WTC11 (cell line): ENCODE results near the gene ARMC9.

Experiments
- CTCF ChIP-seq: fragments of 200-600 bp; IDR thresholded peaks from 2 replicates; pipeline ENCODE4 v1.8.0; 2022; ENCODE audit warnings: antibody characterized with exemption
- ETV6 ChIP-seq: sonication (generic); formaldehyde crosslinking; IDR thresholded peaks from 2 replicates; pipeline ENCODE4 v1.8.1; 2022; ENCODE audit warnings: mild to moderate bottlenecking, missing genetic modification reagents
- FOXJ3 ChIP-seq: sonication (generic); formaldehyde crosslinking; IDR thresholded peaks from 2 replicates; pipeline ENCODE4 v1.9.0; 2021; ENCODE audit warnings: missing genetic modification reagents, mild to moderate bottlenecking, borderline replicate concordance
- HMGA2 ChIP-seq: fragments of 250-450 bp; sonication (Bioruptor Pico); IDR thresholded peaks from 2 replicates; pipeline ENCODE4 v1.4.0; 2021; ENCODE audit warnings: mild to moderate bottlenecking, moderate library complexity
- TF ChIP-seq, protein P1 (sequence below): sonication (generic); formaldehyde crosslinking; conservative IDR thresholded peaks from 2 replicates; pipeline ENCODE4 v1.8.1; 2023; ENCODE audit warnings: mild to moderate bottlenecking, low read depth, missing genetic modification reagents, moderate library complexity
- TF ChIP-seq, protein P2 (sequence below): sonication (generic); formaldehyde crosslinking; IDR thresholded peaks from 2 replicates; pipeline ENCODE4 v1.8.0; 2023; ENCODE audit warnings: missing genetic modification reagents, mild to moderate bottlenecking, borderline replicate concordance
- TF ChIP-seq, protein P3 (sequence below): sonication (generic); formaldehyde crosslinking; conservative IDR thresholded peaks from 2 replicates; pipeline ENCODE4 v1.8.1; 2022; ENCODE audit warnings: mild to moderate bottlenecking, missing genetic modification reagents

GRCh38 chr2:231317579-231317978 lies 119.1 kb downstream of the ARMC9 start:
- TF ChIP-seq, protein P1, sequence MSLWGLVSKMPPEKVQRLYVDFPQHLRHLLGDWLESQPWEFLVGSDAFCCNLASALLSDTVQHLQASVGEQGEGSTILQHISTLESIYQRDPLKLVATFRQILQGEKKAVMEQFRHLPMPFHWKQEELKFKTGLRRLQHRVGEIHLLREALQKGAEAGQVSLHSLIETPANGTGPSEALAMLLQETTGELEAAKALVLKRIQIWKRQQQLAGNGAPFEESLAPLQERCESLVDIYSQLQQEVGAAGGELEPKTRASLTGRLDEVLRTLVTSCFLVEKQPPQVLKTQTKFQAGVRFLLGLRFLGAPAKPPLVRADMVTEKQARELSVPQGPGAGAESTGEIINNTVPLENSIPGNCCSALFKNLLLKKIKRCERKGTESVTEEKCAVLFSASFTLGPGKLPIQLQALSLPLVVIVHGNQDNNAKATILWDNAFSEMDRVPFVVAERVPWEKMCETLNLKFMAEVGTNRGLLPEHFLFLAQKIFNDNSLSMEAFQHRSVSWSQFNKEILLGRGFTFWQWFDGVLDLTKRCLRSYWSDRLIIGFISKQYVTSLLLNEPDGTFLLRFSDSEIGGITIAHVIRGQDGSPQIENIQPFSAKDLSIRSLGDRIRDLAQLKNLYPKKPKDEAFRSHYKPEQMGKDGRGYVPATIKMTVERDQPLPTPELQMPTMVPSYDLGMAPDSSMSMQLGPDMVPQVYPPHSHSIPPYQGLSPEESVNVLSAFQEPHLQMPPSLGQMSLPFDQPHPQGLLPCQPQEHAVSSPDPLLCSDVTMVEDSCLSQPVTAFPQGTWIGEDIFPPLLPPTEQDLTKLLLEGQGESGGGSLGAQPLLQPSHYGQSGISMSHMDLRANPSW (CRISPR knock-in tag) = no peak
- TF ChIP-seq ETV6 (CRISPR knock-in tag) = no peak
- TF ChIP-seq CTCF = no peak
- TF ChIP-seq, protein P2, sequence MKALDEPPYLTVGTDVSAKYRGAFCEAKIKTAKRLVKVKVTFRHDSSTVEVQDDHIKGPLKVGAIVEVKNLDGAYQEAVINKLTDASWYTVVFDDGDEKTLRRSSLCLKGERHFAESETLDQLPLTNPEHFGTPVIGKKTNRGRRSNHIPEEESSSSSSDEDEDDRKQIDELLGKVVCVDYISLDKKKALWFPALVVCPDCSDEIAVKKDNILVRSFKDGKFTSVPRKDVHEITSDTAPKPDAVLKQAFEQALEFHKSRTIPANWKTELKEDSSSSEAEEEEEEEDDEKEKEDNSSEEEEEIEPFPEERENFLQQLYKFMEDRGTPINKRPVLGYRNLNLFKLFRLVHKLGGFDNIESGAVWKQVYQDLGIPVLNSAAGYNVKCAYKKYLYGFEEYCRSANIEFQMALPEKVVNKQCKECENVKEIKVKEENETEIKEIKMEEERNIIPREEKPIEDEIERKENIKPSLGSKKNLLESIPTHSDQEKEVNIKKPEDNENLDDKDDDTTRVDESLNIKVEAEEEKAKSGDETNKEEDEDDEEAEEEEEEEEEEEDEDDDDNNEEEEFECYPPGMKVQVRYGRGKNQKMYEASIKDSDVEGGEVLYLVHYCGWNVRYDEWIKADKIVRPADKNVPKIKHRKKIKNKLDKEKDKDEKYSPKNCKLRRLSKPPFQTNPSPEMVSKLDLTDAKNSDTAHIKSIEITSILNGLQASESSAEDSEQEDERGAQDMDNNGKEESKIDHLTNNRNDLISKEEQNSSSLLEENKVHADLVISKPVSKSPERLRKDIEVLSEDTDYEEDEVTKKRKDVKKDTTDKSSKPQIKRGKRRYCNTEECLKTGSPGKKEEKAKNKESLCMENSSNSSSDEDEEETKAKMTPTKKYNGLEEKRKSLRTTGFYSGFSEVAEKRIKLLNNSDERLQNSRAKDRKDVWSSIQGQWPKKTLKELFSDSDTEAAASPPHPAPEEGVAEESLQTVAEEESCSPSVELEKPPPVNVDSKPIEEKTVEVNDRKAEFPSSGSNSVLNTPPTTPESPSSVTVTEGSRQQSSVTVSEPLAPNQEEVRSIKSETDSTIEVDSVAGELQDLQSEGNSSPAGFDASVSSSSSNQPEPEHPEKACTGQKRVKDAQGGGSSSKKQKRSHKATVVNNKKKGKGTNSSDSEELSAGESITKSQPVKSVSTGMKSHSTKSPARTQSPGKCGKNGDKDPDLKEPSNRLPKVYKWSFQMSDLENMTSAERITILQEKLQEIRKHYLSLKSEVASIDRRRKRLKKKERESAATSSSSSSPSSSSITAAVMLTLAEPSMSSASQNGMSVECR = no peak
- no peak for TF ChIP-seq FOXJ3
- TF ChIP-seq, protein P3, sequence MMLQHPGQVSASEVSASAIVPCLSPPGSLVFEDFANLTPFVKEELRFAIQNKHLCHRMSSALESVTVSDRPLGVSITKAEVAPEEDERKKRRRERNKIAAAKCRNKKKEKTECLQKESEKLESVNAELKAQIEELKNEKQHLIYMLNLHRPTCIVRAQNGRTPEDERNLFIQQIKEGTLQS (CRISPR knock-in tag) = no peak
- no peak for TF ChIP-seq HMGA2 (CRISPR knock-in tag)
